Stimulated activated CD8-positive, alpha-beta memory T cell treated with anti-CD3 and anti-CD28 coated beads, Interleukin-4, amount 100 ng/mL, for 24 hours (primary cell): ENCODE measurements around the gene PPP6R3.

Source experiments
- DNase-seq: peaks from one replicate; pipeline ENCODE4 v3.0.0-alpha.2; 2020; ENCODE audit warnings: low read depth

The PPP6R3 gene

GRCh38 chr11:68495220-68495729, 34.7 kb downstream of the PPP6R3 start:
- no peak for DNase-seq

DNA sequence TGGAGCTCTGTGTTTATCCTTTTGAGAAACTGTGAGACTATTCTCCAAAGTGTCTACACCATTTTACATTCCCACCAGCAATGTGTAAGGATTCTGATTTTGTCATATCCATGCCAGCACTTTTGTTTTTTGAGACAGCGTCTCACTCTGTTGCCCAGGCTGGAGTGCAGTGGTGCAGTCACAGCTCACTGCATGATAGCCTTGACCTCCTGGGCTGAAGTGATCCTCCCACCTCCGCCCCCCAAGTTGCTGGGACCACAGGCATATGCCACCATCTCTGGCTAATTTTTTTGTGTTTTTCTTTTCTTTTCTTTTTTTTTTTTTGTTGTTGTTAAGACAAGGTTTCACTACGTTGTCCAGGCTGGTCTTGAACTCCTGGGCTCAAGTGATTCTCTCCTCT, 35.3 kb downstream of the PPP6R3 start:
- no peak for DNase-seq

DNA sequence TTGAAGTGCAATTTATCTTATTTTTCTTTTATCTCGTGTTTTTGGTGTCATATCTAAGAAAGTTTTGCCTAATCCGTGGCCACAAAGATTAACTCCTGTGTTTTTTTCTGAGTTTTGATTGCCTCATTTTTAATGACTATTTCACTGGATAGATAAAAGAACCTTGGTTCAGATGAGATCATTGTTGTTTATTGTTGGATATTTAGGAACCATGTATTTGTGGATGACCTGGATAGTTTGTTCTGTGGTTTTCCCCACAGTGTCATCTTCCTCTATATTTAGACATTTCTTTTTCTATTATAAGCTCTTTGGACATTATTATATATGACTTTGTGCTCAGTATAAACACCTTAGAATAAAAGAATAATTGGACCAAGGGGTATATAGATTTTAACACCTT, 37.2 kb downstream of the PPP6R3 start:
- DNase-seq: no peak

GRCh38 chr11:68498321-68498720, 37.8 kb downstream of the PPP6R3 start:
- DNase-seq: no peak

GRCh38 chr11:68498903-68499883, 38.6 kb downstream of the PPP6R3 start:
- DNase-seq: no peak

DNA sequence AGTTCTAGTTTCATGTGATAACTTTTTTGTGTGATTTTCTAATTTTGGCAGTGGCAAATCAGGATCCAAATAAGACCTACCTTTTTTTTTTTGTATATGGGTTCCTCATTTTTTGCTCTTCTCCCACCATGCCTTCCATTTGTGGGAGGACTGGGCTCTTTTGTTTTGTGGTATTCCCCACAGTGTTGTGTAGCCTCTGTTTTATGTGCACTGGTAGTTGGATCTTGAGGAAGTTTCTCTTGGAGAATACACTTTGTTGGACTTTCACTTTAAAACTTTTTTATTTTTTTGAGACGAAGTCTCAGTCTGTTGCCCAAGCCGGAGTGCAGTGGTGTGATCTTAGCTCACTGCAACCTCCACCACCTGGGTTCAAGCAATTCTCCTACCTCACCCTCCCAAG, 39.7 kb downstream of the PPP6R3 start:
- DNase-seq: no peak

- no peak for DNase-seq
Observed at GRCh38 chr11:68501813-68502212, 41.3 kb downstream of the PPP6R3 start.

DNA sequence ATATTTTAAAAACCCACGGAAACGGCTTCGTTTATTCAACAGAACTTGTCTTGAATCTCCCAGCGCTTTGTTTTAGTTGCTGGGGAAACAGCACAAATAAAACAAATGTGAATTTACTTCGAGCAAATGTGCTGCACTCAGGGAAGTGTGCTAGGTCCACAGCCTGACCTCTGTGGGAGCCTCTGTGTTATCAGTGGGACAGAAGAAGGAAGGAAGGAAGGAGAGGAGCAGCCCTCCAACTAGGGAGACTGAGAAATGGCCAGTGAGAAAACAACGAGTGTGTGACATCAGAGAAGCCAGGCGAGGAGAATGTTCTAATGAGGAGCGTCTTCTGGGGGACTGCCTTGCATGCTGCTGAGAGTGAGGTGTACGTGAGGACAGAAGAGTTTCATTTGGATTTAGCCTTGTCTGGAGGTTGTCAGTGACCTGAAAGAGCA, 42.7 kb downstream of the PPP6R3 start:
- DNase-seq: no peak

DNA sequence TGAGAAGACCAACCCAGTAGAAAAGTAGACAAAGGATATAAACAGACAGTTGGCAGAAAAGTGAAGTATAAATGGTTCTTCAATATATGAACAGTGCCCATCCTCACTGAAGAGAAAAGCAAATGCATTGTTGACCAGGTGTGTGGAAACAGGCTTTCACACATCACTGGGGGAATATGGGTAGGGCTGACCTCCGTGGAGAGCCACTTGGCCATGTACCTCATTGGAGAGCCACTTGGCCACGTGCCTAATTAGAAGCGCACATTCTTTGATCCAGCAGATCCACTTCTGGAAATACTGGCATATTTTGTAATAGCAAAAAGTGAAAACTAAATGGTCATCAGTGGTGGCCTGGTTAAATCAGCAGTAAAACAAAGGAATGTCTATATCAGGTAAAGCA, 43.2 kb downstream of the PPP6R3 start:
- no peak for DNase-seq

DNA sequence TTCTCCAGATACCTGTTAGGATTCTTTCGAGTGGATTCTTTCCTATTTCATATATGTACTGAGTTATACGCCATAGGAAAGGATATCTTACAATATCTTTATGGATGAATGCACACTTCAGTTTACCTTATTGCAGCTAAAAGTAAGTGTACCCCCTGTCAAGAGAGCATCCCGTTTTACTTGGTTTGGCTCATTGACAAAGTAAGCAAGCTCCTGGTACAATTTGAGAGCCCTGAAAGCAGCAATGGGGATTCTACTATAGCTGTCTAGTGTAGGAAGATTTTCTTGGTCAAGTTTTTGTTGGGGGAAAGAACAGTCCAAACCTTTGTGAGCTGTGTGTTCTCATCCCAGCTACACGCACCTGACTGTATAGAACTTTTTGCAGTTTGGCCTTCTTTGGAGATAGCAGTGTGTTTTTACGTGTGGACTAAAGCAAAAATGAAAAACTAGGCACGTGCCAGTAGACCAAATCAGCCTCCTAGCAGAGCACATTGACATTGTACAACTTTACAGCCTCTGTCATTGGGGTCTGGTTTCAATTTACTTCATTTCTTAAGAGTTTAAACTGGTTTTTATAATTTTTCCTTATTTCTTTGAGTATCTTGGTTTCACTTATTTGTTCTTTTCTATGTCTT, 44.0 kb downstream of the PPP6R3 start:
- no peak for DNase-seq

GRCh38 chr11:68505596-68505995, 45.0 kb downstream of the PPP6R3 start:
- no peak for DNase-seq

DNA sequence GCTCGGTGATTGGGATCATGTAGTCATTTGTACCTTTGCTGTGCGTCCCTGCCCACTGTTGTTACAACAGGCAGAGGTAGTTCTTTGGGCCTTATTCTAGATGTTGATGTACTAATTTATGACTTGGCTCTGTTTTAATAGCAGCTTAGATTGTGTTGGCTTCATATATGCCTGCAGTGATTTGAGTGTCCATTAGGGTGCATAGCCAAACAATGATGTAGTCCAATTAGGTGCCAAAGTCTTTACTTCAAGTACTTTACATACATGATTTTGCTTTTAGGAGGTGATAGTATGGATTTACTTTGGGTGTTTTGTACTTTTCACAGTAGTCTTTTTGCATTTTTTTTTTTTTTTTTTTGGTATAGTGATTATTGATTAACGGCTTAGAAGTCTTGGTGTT, 46.4 kb downstream of the PPP6R3 start:
- no peak for DNase-seq

GRCh38 chr11:68508425-68508824, 47.9 kb downstream of the PPP6R3 start:
- no peak for DNase-seq

GRCh38 chr11:68509066-68509465, 48.5 kb downstream of the PPP6R3 start:
- no peak for DNase-seq

DNA sequence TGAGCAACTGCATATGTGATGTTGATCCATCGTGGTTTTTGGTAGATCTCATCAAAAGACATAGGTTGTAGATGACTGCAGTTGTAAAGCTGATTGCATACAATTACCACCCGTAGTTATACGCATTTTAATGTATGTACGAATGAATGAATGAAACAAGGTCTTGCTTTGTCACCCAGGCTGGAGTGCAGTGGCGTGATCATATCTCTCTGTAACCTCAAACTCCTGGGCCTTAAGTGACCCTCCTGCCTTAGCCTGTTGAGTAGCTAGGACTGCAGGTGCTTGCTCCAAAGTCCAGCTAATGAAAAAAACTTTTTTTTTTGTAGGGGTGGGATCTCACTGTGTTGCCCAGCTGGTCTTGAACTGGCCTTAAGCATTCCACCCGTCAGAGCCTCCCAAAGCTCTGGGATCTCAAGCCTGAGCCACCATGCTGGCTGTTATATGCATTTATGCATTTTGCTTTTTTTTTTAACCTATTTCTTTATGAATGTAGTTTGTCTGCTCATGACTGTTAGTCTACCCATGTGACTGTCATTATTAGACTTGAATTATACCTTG, 53.5 kb downstream of the PPP6R3 start:
- DNase-seq: no peak

DNA sequence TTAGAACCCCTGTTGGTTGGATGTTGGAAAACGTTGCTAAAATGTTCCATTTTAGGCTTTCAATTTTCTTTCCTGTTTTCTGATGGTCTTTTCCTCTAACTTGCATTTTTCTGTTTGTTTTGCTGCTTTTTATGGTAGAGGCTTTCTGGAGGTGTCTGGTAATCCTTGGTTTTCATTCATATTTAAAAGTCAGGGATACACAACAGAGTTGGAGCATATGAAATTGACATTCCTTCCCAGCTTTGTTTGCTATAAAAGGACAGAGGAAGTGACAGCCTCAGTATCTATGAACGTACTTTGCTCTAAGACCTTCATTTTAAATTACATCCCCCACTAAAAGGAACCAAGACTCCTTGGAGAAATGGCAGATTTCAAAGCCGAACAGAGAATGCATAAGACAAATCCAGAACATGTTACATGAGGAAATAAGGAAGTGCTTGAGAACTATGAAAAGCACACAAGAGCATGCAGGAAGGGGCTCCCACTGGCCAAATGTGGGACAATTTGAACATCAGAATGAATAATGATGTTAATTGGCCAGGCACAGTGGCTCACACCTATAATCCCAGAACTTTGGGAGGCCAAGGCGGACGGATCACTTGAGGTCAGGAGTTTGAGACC, 56.7 kb downstream of the PPP6R3 start:
- no peak for DNase-seq

DNA sequence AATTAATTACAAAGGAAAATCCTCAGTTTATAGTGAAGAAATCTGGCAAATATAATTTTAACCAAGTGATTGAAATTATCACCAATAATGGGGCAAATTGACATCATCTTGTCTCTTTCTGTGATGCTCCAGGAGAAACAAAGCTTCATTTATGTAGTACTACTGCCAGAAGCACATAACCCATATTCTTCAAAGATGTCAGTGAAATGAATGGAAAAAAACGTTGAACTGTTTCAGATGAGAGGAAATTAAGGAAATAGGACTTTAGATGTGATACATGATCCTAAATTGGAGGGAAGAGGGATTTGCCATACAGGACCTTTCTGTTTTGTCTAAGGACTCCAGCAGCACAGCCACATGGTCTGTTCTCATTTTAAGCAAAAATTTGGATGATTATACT, 57.6 kb downstream of the PPP6R3 start:
- DNase-seq: no peak

DNA sequence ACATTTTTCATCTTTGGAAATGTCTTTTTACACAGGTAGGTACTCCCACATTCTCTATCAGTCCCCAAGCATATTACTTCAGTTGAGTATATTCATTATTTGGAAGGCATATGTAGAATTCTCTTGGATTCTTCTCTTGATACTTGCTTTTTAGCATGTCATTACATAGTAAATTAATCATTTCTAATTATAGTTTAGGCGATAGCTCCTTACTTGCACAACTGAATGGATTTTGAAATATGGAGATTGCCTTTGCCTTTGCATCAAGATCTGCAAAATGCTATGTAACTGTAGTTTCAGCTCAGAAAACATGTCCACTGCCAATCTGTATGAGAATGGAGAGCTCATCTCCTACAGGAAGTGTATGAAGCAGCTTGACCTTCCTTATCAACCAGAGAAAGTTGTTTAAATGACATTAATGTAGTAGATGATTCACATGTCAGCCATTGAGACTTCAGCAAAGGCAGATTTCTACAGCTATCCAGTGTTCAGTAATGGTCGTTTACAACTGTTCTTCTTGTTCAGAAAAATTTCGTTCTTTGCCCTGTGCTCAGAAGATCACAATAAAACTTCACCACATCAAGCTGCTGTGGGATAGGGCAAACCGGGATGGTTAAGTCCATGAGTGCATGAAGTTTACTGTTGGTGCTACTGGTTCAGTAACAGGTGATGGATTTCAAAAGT, 61.6 kb downstream of the PPP6R3 start:
- no peak for DNase-seq

- DNase-seq: no peak
Observed at GRCh38 chr11:68523033-68523432, 62.5 kb downstream of the PPP6R3 start.

DNA sequence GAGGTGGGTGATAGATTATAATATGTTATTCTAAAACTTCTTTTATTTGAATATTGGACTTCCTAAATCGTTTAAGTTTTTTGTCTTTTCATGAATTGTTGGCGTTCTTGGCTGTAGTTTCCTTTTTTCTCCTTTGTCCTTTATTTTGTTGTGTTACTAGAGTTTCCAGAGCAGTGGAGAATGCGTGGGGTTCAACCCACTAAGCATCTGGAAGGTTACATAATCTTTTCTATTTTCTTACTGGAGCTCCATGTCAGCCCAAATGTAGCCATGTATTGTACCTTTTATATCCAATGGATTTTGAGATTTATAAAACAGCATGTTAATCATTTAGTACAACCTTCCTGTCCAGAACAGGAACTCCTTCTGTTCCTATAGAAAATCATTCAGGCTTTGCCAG, 63.2 kb downstream of the PPP6R3 start:
- no peak for DNase-seq

DNA sequence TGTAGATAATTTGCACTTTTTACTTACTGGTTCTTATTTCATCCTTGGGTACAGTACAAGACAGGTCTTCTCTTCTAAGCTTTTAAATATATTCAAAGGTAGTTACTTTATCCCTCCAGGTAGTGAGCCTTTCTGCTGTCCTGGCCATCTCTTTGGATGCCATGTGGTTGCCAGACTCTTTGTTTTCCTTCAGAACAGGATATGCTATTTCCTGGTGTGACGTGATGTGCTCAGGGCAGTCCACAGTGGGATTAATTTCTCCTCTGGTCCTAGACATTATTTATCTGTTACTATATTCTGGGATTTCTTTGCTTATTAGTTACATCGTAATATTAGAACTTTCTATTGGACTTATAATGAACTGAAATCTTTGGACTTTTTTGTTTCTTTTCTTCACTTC, 63.7 kb downstream of the PPP6R3 start:
- DNase-seq: no peak

- no peak for DNase-seq
Observed at GRCh38 chr11:68524681-68525080, 64.1 kb downstream of the PPP6R3 start.
